Measurements from ENCODE around the gene ATP5F1A.

Gene ATP5F1A

GRCh38 chr18:46034230-46034629 is 63.9 kb downstream of the ATP5F1A start:
- no peak for TF ChIP-seq MYC (IDR thresholded peaks at IDR 0.05; ENCODE audit: low read depth, low read length)
- no peak overlapping the region for H3K4me3 ChIP-seq (ENCODE audit: low read depth, low read length)
- DNase-seq (ENCODE audit: low read depth): no peak

GRCh38 chr18:46031741-46032140 is 66.4 kb downstream of the ATP5F1A start:
- H3K4me3 ChIP-seq (ENCODE audit: low read depth, low read length): no peak overlapping the region
- no peak for TF ChIP-seq POLR2A (IDR thresholded peaks at IDR 0.05; ENCODE audit: extremely low read depth, insufficient read length)
- no peak for TF ChIP-seq MYC (IDR thresholded peaks at IDR 0.05; ENCODE audit: low read depth, low read length)
- no peak for TF ChIP-seq MAX (IDR thresholded peaks at IDR 0.05; ENCODE audit: low read depth, low read length)
- TF ChIP-seq CTCF (IDR thresholded peaks at IDR 0.05; ENCODE audit: low read depth, low read length): no peak
- no peak for DNase-seq (ENCODE audit: low read depth)
